A204.1 (cell line): Measurements from ENCODE around the gene NDUFC1.

ENCODE experiments used
- FAIRE-seq: peaks from 2 replicates; lab custom pipeline; 2012; peaks lifted over from hg19 to GRCh38; lab: Jason Lieb, UNC

The NDUFC1 gene

DNA sequence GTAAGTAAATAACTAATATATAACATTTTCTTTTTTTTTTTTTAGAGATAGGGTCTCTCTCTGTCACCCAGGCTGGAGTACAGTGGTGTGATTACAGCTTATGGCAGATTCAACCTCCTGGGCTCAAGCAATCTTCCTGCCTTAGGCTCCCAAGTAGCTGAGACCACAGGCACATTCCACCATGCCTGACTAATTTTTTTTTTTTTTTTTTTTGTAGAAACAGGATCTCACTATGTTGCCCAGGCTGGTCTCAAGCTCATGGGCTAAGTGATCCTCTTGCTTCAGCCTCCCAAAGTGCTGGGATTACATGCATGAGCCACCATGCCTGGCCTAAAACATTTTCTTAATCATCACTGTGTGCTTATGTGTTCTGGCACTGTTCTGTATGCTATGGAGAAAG is 55.0 kb downstream of the NDUFC1 start:
- no peak for FAIRE-seq

DNA sequence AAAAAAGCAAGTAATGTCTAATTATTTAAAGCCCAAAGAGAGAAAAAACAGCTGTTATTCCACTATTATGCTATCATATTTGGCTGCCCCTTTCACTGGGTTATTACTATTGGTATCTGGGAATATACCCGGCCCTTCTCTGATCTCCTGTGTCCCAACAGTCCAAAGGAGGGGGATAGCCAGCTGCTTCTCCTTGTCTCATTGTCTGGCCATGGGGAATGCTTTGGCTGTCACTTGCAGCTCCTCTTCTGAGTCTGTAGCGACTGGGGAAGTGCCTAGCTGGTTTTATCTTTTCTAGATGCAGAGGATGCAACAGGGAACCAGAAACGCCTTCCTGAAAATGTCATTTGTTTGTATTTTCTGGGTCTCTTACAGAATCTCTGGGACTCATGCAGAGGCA is 56.1 kb downstream of the NDUFC1 start:
- FAIRE-seq: no peak

DNA sequence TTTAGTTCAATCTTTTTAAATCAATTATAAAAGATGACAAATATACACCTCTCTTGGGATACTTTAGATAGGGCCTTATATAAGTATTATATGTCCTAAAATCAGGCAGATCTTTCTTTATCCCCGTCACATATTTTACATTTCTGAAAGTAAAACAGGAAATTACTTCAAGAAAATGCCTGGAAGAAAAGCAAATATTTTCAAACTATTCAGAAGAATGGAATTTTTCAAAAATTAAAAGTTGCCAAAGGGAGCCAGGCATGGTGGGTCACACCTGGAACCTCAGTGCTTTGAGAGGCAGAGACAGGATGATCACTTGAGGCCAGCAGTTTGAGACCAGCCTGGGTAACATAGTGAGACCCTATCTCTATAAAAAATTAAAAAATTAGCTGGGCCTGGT is 56.7 kb downstream of the NDUFC1 start:
- no peak for FAIRE-seq

DNA sequence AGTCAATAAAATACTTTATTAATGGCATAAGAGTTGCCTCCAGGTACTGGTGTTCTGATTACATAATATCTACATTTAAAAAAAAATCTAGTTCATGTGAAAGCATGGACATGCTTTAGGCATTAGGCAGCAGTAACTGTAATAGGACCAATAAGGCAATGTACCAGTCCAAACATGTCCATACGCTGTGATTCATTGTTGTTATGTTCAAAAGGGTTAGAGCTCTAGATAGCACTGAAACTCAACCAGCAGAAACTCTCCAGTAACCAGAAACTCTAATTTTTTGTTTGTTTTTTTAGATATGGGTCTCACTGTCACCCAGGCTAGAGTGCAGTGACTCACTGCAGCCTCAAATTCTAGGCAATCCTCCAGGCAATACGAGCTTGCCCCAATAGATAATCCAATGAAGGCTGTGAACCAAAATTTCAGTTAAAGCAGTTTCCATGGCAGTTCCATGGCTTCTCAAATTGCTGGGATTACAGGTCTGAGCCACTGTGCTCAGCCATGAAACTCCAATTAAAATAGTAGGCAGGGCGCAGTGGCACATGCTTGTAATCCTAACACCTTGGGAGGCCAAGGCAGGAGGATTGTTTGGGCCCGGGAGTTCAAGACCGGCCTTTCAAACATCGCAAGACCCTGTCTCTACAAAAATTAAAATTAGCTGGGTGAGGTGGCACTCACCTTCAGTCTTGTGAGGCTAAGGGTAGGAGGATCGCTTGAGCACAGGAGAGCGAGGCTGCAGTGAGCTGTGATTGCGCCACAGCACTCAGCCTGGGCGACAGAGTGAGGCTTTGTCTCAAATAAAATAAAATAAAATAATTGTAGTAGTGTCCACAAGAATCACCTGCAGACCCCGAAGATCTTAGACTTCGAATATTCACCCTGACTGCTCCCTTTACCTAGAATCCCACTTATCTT is 58.6 kb downstream of the NDUFC1 start:
- no peak for FAIRE-seq

DNA sequence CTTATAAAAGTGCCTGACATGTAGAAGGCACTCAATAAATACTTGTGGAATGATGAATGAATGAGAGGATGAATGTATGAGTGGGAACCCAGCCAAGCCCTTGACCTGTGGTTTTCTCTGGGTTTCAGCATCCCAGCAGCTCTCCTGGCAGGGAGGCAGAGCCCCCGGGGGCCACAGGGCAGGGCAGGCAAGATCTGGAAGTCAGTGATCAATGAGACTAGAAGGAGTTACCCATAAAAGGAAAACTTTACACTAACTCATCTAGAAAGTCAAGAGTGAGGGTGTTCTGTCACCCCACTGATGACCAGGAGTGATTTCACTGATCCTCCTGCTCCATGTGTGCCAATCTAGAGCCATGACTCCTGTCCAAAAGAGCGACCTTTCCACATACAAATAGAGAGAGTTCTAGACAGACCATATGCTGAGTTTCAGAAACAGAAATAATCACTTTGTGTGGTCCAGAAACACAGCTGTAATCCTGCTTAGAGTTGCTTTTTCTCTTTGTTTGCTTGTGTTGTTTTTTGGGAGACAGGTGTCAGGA is 59.7 kb downstream of the NDUFC1 start:
- no peak for FAIRE-seq

DNA sequence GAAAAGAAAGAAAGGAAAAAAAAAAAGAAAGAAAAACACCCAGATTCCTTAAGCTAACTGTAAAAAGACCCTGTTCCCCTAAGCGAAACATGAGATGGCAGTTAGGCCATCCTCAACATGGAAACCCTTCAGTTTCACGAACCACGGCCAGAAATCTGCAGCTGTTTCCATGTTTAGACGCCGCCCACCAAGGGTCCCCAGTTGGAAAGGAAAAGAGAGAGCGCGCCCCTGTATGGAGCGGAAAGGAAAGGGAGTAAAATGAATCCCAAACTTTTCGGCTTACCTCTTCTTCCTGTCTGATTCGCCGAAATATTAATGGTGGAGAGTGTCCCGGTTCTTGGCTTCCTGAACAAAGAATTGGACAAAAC is 60.5 kb downstream of the NDUFC1 start:
- no peak for FAIRE-seq

DNA sequence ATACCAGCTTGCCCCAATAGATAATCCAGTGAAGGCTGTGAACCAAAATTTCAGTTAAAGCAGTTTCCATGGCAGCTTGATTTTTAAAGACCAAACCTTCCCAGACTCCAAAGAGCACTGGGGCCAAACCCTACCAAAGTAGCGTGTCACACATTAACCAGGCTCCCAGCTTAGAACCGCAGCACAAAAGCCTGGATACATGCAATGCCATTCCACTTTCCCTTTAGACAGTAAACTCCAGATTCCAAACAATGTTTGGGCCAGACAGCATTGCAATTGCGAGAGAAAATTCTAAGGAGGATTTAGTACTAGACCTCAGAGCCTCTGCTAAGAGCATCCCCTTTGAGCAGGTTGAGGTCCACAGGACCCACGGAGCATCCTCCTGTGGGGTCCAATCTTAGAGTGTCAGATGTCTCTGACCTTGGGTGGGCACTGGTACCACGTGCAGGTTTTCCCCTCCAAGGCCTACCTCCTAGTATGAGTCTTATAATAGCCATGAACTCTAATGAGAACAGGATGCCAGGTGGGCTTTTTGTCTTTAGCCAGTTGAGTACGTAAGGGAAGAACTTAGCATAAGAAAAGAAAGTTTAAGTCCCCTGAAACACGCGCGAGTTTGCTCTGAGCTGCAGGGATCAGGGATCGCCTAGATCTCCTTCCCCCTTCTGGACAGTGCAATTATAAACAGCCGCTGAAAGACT is 61.0 kb downstream of the NDUFC1 start:
- FAIRE-seq: no peak
